Measurements from ENCODE around the gene ZNF385D.

The ZNF385D gene

DNA sequence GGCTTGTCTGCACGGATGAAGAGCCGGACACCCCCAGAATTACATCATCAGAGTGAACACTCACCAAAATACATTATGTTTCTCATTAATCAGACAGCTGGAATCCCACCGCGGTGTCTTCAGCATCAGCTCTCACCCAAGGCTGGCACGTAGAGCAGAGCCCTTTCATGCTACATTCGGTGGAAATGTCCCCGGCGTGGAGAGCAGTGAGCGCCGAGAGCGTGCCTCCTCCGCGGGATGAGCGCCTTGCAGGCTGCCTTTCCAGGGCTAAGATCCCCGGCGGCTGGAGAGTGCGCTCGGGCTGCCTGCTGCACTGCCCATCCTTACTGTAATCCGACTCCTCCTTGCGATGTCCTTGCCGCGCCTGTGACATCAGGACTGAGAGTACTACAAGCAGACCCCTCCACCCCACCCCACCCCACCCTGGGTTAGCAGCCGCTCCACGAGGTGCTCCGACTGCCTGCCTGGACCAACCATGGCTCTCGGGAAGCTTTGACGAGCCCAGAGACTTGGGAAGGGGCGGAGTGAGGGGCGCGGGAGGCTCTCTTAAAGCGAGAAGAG, at the start of gene ZNF385D:
TSS of gene ZNF385D (minus strand) at position 380 of the 561 bp plus-strand sequence. CDS start at position 86, 294 bp downstream.
- no peak for DNase-seq

- DNase-seq = no peak
Observed at GRCh38 chr3:21798356-21799088, 47.5 kb upstream of the ZNF385D start.

- DNase-seq = no peak
Observed at GRCh38 chr3:21795921-21796320, 44.9 kb upstream of the ZNF385D start.

GRCh38 chr3:21795152-21795837, 44.3 kb upstream of the ZNF385D start:
- DNase-seq = no peak

- no peak for DNase-seq
Observed at GRCh38 chr3:21794291-21794690, 43.3 kb upstream of the ZNF385D start.

- DNase-seq = no peak
Observed at GRCh38 chr3:21792176-21792575, 41.2 kb upstream of the ZNF385D start.

GRCh38 chr3:21791356-21791755, 40.3 kb upstream of the ZNF385D start:
- DNase-seq = no peak

DNA sequence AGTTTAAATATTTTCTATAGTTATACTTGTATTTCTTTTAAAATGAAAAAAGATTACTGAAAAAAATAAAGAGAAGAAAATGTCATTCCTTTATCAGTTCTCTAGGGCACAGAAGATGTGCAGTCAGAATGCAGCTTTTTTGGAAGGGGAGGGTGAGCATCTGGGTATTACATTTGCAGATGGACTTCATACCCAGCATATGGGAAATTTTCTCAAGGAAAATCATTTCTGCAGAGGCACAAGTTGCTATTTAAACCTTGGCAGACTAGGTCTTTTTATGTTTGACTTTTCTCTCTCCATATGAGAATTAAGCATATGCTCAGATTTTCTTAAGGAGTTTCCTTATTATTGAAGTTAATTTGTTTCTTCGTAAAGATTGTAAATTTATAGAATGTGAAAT, 39.5 kb upstream of the ZNF385D start:
- no peak for DNase-seq

GRCh38 chr3:21789730-21790129, 38.7 kb upstream of the ZNF385D start:
- DNase-seq = no peak

DNA sequence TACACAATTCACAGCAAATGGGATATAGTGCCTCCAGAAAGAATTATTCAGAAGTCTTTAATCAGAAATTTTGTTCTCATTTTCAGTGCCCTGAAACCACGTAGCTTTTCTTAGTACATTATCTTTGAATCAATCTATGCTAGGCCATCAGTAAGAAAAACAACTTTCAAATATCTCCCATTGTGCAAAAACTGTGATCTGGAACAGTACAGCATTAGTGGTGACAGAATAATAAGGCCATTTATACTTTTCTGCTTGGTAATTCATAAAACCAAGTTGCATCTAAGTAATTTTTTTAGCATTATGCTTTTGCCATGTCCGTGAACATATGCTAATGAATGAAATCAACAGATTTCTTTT, 35.4 kb upstream of the ZNF385D start:
- DNase-seq = no peak

DNA sequence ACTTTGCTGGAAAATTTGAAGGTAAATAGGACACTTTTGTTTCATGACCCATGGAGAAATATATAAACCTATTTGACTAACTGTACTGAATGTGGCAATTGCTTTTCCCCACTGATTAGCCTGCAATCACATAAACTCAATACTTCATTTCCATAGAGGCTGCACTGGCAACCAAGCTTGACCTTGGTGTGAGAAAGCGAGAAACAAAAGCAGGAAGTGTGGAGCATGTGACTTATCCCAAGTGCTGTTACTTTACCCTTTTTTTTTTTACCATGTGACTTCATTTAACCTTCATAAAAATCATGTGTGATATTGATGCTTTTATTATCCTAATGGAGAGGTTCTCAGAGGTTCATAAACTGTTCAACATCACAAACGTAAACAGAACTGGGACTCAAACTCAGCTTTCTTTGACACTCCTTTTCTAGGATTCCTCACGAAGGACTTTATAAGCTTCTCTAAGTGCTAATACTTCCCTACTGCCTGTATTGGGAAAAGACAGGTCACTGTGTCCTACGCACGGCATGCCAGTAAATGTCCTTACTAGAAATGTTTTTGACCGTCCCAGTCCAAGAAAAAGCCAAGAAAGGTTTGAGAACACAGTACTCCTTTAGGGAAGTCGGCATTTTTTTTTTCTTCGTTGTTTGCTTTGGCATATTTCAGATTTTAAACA, 34.9 kb upstream of the ZNF385D start:
- no peak for DNase-seq

- no peak for DNase-seq
Observed at GRCh38 chr3:21783839-21784238, 32.8 kb upstream of the ZNF385D start.

DNA sequence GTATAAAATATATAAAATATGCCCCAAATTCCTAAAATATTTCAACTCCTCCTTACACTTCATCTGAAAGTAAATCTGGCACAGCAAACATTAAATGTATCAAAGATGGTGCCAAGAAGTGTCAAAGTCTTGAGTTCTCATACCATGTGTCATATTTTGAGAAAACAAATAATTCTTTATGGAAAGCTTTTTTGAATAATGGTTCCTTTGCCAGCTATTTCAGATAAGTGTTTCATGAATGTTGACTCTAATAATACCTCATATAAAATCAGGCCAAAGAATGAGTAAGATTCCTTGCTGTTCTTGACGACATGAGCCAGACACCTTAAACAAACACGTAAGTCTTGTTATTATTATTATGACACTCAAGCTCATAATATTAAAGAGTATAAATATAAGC, 30.3 kb upstream of the ZNF385D start:
- no peak for DNase-seq

GRCh38 chr3:21779909-21780308, 28.9 kb upstream of the ZNF385D start:
- no peak for DNase-seq

- DNase-seq = no peak
Observed at GRCh38 chr3:21778715-21779114, 27.7 kb upstream of the ZNF385D start.

DNA sequence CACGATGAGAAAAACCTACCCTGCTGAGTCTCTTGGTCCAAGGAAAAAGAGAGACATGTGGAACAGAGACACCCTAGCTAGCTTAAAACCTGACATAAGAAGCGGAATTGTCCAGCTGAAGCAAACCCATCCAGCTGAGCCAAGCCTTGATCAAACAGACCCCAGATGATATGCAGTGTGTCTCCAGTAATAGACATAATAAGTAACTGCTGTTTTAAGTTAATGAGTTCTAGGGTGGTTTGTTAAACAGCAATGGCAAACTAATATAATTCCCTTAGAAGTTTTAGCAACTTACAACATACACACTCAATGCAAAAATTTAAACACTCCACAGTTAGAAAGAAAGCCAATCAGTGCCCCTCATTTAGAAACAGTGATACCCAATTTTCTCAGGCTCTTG, 26.8 kb upstream of the ZNF385D start:
- no peak for DNase-seq

DNA sequence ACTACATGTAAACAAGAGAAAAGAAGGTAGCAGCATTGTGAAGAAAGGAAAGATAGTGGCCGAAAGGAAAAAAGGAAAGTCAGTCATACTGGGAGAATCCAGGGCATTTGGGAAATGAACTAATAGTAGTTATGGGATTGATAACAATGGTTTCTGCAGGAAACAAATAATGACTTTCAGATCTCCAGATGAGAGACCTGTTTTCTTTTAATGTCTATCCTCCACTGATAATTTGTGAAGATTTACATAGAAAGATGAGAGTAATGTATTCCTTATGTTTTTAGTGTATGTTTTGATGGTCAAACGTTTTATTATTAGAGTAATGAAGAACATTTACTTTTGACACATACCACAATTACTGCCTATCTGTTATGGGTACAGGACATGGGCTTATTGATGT, 15.0 kb upstream of the ZNF385D start:
- no peak for DNase-seq

DNA sequence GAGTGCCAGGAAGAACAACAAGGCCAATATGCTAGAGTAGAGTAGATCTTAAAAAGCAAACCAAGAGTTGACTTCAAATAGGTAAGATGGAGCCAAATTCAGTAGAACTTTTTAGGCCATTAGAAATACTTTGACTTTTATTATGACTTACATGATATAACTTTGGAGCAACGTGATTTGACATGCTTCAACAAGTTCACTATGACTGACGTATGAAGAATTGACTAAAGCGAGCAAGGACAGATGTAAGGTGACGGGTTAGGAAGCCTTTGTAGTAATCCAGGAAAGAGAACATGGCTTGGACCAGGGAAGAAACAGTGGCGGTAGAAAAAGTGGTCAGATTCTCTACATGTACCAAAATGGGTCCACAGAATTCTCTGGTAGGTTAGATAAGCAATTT, 4.9 kb upstream of the ZNF385D start:
- DNase-seq = no peak

DNA sequence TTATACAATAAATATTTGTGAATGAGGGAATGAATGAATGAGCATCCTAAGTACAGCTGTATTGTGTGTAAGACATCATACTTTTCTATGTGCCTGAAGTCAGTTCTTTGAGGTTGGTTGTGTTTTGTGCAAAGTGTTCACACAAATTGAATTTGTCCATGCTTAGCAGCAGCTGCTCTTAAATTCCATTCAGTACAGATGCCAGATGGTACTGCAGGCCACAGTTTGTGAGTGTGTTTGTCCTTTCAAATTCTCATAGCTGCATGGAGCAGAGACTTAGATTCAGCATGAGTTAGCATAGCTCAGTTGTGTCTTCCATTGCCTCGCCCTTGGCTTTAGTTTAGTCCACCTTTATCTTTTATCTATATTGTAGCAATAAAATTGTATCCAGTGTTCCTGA, 3.8 kb upstream of the ZNF385D start:
- no peak for DNase-seq

- no peak for DNase-seq
Observed at GRCh38 chr3:21752749-21753347, 1.8 kb upstream of the ZNF385D start.

DNA sequence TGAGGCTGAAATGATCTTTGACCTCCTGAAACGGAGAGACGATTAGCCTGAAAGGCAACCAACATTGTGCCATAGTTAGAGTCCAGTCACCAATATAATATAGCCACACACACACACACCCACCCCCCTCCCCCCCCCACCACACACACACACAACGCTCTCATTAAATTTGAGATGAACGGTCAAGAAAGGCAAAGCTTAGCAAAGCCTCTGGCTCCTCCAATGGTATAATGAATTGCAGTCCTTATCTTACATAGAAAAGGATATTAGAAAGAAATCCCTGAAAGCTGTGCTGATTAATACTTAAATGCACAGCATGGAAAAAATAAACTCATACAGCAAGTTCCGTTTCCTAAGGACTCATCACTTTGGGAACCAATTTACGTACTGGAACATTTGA, 876 bp upstream of the ZNF385D start:
- DNase-seq = no peak

- no peak for DNase-seq
Observed at GRCh38 chr3:21750080-21750696, 822 bp downstream of the ZNF385D start.

DNA sequence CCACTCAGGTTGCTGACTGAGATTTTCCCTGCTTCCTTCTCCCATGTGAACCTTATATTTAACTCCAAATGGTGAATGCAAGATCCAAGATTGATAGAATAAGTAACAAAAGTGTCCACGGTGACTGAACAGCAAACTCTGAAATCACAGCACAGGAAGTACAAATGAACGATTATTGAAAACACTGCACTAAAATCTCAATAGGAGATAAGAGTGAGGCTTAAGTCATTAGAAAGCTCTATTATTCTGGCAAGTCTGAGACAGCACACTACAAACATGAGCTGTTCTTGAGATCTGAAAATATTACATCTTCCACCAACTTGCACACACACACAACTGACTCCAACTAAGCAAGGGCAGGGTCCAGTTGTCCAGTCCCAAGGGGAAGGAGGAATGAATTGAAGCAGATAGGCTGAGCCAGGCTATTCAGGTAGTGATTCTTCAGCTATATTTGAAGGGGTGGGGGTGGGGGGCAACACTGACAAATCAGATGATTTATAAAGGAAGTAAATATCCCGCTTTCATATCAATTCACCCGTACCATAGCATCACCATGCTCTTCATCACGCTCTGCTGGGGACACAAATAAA, 2.9 kb downstream of the ZNF385D start:
- no peak for DNase-seq
